ENCODE data around the gene MUSK.

The MUSK gene

DNA sequence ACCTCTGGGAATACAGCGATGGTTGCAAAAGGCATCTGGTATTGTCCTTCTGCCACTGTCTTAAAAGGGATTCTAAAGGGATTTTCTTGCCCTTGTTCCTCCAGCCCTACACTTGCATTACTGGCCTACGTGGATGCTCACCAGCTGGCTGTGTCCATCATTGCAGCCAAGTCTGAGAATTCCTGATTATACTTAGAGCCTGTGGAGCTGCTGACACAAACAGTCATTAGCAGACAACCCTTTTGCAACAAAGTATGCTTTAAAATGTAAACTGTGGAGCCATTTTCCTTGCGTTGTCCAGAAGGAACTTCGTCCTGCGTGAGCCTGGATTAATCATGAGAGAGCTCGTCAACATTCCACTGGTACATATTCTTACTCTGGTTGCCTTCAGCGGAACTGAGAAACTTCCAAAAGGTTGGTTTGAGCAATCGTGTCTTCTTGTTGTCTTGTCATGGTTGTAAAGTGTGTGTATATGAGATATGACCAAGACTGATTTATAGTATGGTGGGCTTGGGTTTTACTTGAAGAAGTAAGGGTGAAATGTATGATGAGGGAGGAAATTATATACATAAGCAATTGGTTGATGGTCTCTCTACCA is at the start of gene MUSK:
Gene MUSK, plus strand, starts transcription at position 222 of the 598 bp plus-strand sequence. Its CDS starts 114 bp downstream, at position 336.
- DNase-seq (ENCODE audit: low spot score) = no peak

DNA sequence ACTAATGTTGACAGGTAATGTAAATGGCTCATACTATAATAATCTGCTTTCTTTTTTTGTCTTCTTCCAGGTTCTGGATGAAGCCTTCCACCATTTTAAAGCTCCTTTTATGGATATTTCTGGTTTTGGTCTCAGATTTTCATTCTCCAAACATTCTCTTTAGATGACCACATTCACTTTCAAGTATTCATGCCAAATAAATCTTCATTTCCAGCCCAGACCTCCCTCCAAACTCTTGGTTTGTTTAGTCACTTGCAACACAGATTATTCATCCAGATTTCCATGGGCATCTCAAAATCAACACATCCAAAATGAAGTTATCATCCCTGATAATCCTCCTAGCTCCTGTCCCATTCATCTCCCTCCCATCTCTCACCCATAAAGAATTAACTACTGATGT is 48.8 kb upstream of the MUSK start:
- DNase-seq (ENCODE audit: low spot score) = no peak

DNA sequence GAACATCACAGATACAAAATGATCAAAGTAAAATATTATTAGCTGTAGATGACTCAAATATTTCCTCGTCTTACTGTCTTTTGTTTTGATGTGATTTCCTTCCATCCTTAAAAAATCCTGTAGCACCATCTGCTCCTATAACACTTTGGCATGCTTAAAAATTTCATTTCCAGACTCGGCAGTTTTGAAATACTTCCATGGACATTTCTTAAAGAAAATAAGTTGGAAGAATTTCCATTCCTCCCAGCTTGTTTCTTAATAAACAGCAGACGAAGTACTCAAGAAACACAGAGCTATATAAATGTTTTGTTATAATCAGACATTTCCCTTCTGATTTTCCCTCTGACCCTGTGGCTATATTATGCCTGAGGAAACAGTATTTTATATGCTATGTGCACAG is 47.9 kb upstream of the MUSK start:
- no peak for DNase-seq (ENCODE audit: low spot score)

DNA sequence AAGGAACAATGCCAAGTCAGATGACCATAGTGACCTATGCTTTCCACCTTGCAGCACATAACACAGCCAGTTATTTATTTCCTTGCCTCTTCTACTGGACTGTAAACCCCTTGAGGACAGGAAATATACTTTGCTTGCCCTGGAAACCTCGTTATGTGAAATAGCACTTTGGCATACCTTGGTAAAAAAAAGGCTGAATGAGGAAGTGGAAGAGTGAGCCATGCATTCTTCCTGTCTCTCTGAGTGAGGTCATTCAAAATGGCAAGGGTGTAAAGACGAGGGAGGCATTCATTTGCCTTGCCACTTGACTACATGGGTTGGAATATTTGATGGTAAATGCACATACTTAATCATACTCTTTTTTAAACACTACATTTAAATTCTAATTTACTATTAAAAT is 46.2 kb upstream of the MUSK start:
- DNase-seq (ENCODE audit: low spot score) = no peak

DNA sequence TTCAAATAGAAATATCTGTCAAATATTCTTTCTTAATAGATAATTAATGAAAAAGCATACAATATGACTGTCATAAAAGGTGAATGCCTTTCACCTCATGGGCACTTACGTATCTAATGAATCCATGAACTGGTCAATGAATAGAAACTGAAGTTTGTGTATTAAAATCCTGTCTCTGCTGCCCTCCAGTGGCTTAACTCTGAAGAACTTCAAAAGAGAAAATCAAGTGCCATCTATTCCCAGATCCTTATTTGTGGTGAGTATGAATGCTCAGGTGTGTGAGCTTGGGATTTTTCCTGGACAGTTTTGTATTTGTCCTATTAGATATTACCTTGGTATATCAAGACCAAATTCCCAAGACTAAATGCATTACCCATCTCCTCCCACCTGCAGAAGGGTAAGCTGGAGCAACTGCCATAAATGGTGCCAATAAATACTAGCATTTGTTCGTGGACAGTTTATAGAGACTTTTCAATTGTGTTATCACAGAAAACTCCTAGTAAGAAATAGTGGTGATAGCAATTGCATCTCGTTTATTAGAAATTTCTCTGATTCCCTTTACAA is 45.0 kb upstream of the MUSK start:
- peak; percentile 67 for DNase-seq (ENCODE audit: low spot score)

DNA sequence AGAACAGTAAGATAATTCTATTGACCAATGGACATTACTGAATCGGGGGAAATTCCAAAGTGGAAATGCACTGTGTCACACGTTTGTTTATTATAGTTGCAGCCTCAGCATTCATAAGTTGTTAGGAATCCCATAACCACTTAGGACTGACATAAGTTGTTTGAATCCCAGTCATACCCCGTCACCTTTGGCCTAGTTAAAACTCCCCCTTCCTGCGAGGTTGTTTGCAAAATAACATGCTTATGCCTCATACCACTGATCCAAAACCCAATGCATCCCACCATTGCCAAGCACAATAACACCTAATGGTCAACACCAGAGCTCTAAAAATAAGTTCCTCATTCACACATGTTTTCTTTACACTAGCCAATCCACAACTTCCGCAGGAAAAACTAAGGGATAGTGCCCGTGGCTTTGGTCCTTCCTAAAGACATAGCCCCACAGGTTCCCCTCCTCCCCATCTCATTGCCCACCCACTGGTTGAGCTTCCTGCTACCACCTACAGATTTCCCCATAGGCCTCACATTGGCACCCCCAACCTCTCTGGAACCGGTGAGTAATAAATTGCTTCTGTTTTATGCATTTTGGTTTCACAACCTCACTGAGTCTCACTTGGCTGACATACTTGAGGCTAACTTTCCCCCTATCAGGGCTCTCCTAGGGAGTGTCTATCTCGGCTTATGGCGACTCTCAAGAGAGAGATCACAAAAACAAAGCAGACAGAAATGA is 42.3 kb upstream of the MUSK start:
- no peak for DNase-seq (ENCODE audit: low spot score)

DNA sequence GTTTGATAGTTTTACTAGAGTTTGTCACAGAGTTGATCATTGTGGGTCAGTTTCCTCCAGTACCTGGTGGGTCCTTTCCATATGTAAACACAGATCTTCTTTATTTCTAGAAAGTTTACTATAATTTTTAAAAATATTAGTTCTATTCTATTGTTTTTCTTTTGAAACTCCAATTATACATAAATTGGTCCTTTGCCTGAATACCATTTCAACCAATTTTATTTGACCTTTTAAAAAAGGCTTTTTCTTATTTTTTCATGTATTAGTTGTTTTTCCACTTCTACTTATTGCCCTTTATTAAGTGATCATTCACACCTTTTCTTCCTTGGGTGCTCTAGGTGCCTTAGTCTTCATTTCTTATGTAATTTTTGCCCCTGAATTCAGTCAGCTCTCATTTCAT is 33.0 kb upstream of the MUSK start:
- no peak for DNase-seq (ENCODE audit: low spot score)

DNA sequence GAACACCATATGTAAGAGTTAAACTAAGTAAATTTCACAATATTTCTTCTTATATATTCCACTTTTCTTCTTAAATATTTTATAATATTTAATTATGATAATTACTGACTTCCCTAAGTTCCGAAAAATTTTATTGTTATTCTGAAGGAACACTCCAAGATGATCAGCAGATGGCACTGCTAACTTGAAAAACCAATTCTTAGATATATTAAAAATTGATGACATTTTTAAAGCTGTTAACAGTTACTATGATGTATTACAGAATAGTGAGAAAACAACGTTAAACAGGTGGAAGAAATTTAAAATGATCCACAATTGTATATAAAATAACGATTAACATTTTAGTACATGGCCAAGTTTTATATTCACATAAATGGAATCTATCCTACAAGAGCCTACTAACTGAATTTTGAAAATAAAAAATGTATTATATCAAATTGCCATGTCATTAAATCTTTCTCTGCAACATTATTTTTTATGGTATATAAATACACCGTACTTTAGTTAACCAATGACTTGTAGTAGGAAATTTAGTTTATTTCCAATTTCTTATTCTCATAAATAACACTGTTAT is 30.1 kb upstream of the MUSK start:
- no peak for DNase-seq (ENCODE audit: low spot score)

DNA sequence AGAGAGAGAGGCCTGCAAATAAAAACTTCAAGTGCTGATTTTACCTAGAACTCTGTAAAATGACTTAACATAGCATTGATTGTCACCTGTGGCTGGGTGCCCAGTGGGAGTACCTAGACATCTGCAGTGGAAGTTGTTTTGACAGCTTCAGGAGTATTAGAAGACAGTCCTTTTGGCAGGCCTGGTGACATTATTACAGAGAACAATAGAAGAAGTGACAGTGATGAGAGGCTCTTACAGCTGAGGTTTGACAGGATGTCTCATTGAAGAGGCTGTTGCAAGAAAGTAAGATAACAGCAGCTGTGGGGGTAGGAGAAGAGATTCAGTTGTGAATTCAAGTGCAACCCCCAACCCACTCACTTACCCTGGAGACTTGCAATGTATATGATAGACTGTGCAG is 27.9 kb upstream of the MUSK start:
- no peak for DNase-seq (ENCODE audit: low spot score)

DNA sequence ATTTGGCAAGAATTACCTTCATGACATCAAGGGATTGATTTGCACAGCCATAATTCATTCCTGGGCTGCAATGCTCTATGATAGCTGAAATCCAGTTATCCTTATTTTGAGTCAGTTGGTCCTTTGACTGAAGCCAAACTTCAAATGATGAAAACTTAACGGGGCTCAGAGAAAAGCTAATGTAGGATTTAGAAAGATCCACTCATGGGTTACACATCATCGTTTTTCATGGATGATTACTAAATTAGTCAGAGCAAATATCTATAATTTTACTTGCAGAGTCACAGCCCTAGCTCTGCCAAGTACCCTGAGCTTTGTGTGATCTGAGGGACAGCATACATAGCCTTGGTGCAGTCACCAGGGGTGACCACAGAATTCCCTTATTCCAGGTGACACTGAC is 27.3 kb upstream of the MUSK start:
- DNase-seq (ENCODE audit: low spot score) = no peak

DNA sequence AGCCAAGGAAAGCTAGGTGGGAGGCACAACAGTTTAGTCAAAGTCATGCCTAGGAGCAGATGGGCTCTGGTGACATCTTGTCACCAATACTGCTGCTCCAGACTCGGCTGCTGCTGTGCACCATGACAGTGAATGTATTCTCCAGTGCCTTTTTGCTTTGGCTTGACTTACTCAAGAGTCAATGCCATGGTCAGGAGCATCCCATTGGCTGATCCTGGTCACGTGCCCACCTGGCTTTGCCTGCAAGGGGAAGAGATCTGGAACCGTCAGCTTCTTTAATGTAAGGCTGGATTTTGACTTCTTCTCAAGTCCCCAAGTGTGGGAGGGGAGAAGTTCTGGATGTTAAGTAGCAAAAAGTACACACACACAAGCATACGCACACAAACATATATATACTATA is 19.9 kb upstream of the MUSK start:
- DNase-seq (ENCODE audit: low spot score) = no peak

DNA sequence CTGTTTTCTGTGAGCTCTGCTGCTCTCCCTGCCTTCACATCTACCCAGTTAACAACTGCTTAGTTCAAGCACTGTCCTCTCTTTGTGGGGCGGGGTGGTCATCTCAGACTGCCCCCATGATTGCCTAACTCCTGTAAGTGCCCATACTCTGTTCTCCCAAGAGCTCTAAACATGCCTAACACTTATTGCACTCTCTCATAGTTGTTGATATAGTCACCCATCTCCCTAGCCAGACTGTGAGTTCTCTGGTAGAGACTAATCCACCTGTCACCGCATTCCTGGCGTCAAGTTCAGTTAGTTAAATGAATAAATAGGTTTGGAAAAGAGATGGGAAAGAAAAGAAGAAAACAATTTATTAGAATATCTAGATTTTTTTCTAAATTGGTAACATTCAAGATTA is 18.3 kb upstream of the MUSK start:
- DNase-seq (ENCODE audit: low spot score) = no peak

DNA sequence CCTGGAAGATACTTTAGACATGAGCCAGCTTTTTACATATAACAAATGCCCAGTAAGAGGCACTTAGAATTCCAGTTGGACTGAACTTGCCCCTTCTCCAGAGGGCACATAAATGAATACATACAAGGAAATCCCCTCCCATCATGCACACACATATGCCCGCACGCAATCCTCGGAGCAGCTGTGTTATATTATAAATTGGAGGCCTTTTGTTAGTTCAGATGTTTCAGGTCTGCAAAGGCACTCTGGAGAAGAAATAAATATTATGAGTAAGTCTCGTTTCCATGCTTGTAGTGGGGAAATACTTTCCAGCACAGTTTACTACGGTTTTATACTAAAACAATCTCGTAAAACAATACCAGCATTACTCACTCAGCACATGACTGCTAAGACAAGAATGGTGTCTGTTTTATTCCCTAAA is 17.6 kb upstream of the MUSK start:
- DNase-seq (ENCODE audit: low spot score) = no peak

DNA sequence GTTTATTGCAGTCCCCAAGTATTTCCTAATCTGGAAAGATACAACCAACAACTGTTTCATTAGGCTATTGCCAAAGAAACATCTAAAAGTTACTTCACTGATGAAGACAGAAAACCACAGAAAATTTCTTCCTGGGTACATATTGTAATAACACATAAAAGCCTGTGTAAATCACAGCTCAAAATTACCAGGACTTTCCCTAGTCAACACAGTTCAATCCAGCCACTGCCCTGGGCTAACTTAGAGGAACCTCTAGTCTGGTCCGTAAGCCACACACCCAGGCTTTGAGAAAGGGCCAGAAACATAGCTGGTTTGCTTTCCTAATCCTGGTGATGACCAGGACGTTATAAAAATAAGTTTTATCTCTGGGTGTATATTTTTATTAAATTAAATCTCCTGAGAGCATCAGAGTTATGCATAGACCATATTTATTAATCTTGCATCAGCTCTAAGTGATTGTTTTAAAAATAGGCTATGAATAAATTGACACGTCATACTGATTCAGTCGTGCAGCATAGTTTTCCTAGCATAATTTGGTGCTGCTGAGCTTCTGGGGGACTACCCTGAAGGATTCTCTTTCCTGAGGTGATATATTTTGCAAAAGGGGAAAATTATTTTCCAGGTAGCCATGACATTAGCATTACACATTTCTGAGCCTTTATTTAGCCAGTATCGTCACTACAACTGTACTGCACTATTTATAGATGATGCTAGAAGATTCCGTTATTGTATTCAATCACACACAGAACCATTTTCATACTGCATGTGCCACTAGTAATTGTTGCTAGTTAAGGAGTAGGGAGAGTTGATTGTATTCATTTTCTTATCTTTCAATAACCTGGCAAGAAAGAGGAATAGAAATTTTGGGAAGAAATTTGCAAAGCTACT is 12.6 kb upstream of the MUSK start:
- DNase-seq (ENCODE audit: low spot score) = no peak

DNA sequence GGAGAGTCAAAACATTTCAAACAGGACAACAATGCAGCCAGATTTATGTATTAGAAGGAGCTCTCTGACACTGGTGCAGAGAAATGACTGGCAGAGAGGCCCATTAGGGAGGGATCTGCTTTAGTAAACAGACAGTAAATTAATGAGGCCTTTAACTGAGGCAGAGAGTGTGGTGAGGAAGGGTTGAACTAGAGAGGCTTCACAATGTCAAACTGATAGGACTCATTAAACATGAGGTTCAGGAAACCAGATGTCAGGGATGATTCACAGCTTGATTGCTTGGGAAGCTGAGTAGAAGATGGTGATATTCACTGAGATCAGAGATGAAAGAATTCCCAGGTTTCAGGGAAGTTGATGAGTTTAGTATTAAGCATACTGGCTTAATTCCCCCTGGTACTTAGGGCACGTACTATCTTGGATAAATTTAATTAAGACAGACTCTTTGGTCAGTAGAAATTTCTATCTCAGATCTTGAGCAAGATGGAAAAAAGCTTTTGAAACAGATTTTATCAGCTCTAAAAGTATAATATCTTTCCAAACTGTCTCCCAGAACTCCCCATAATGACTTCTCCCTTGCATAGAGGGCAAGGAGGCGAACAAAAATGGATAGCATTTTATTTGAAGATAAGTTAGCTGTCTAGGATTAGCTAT is 8.6 kb upstream of the MUSK start:
- no peak for DNase-seq (ENCODE audit: low spot score)

DNA sequence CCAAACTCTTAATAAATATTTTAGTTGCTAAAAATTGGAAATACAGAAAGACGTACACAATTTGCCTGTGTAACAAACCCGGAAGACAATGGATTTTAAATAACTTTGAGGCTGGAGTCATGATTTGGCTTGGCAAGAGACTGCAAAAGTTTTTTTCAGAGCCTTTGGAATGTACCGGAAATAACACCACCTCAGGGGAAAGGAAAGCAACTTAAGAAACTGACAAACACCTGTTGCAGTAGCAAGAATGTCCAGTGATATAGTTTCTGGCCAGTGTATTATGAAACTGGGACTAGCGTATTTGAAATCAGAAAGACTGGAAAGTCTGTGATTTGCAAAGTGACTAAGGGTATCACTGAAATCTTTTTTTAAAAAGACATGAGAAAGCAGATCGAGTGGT is 842 bp downstream of the MUSK start:
- no peak for DNase-seq (ENCODE audit: low spot score)

DNA sequence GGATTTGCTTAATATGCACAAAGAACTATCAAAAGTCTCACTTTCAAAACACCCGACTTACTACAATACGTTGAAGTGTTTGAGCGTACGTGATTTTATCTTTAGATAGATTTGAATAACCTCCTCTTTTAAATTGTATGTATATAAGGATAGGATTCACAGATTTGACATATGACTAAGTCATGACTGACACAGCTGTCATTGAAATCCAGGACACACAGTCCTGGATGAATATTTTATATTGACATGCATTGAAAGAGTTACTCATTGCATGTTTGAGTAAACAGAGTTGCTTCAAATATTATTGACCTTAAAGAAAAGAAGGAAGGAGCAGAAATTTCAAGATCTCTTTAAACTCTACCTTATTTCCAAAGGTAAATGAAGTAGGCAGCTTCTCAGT is 3.3 kb downstream of the MUSK start:
- no peak for DNase-seq (ENCODE audit: low spot score)

DNA sequence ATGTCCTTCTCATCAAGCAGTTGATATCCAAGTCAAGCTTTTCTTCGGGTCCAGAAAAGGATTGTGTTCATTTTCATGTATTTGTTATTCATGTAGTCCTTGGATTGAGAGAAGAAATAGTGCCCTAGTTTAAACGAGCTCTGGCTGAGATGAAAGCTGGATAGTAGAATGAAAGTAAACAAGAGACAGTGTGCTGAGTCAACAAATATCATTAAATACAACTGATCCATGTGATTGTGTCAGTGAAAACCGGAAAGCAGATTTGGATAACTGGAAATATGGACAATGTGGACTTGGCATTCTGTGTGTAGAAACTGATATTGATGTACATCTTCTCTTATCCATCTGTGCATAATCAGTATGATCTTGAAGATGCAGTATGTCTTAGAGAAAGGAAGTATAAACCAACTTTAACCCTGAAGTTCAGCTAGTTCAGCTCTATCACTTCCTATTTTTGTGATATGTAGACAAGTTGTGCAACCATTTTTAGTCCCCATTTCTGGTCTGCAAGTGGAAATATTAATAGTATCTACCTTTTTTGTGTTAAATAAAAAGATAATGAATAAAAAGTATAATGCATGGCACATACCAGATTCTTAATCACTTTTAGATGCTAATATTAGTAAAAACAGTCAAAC is 4.4 kb downstream of the MUSK start:
- DNase-seq (ENCODE audit: low spot score) = no peak

DNA sequence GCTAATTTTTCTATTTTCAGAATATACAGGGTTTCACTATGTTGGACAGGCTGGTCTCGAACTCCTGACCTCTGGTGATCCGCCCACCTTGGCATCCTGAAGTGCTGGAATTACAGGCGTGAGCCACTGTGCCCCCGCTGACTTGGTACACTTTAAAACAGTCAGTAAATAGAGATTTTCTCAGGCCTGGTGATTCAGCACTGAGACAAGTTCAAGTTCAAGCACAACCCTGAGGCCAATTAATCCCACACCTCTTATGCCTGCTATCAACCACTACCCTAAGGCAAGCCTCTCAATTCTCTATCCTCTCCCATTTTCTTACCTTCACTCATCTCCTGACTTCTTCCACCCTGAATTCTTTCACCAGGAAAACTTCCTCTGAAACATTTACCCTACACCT is 18.9 kb downstream of the MUSK start:
- DNase-seq (ENCODE audit: low spot score) = no peak

DNA sequence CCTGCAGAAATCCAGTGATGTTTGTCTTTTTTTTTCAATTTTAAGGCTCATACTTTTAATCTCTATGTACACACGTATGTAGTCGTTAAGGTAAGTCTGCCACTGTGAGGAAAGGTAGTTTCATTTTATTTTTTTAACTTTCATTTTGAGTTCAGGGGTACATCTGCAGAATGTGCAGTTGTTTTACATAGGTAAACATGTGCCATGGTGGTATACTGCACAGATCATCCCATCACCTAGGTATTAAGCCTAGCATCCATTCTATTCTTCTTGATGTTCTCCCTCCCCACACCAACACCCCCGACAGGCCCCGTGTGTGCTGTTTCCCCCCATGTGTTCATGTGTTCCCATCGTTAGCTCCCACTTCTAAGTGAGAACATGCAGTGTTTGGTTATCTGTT is 19.7 kb downstream of the MUSK start:
- DNase-seq (ENCODE audit: low spot score) = no peak

DNA sequence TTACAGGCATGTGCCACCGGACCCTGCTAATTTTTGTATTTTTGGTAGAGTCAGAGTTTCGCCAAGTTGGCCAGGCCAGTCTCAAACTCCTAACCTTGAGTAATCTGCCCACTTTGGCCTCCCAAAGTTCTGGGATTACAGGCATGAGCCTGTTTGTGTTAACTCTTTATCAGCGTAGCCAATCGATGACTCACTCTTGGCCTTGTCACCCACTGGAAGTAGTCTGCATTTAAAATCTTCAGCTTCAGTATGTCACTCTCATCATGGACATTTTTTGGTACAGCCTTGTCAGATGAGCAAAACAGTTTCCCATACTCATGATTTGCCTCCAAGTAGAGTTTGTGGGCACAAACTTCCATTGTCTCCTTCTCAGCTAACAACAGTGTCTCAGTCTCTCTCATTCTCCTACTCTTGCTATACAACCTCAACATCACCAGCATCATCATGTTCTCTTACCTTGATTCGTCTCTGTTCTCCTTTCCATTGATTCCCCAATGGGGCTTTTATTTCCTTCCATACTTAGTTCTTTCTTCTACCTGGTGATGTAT is 22.5 kb downstream of the MUSK start:
- peak; percentile 4 for DNase-seq (ENCODE audit: low spot score)

All from NAMALWA (cell line).